Measurements from ENCODE around the gene TRAPPC14.

The TRAPPC14 gene

GRCh38 chr7:100176096-100177044 is 17.8 kb upstream of the TRAPPC14 start:
- no peak for DNase-seq (ENCODE audit: low read depth)
- H3K4me3 ChIP-seq (ENCODE audit: low read depth, low read length): peak overlapping the region; percentile 81
- no peak for TF ChIP-seq CTCF (IDR thresholded peaks at IDR 0.05; ENCODE audit: low read depth, low read length, missing control alignments)

GRCh38 chr7:100175296-100175935 is 16.9 kb upstream of the TRAPPC14 start:
- H3K4me3 ChIP-seq (ENCODE audit: low read depth, low read length): no peak overlapping the region
- no peak for DNase-seq (ENCODE audit: low read depth)
- TF ChIP-seq CTCF (IDR thresholded peaks at IDR 0.05; ENCODE audit: low read depth, low read length, missing control alignments): no peak

- DNase-seq (ENCODE audit: low read depth): no peak
- no peak for TF ChIP-seq CTCF (IDR thresholded peaks at IDR 0.05; ENCODE audit: low read depth, low read length, missing control alignments)
- H3K4me3 ChIP-seq (ENCODE audit: low read depth, low read length): no peak overlapping the region
Measured at GRCh38 chr7:100174582-100174981, 16.1 kb upstream of the TRAPPC14 start.

GRCh38 chr7:100173806-100174495 is 15.4 kb upstream of the TRAPPC14 start:
- H3K4me3 ChIP-seq (ENCODE audit: low read depth, low read length): no peak overlapping the region
- DNase-seq (ENCODE audit: low read depth): no peak
- no peak for TF ChIP-seq CTCF (IDR thresholded peaks at IDR 0.05; ENCODE audit: low read depth, low read length, missing control alignments)

- DNase-seq (ENCODE audit: low read depth): no peak
- H3K4me3 ChIP-seq (ENCODE audit: low read depth, low read length): no peak overlapping the region; the same call in 1 of the 2 replicates
- TF ChIP-seq CTCF (IDR thresholded peaks at IDR 0.05; ENCODE audit: low read depth, low read length, missing control alignments): no peak
Measured at GRCh38 chr7:100171840-100172239, 13.3 kb upstream of the TRAPPC14 start.

GRCh38 chr7:100171087-100171681 is 12.7 kb upstream of the TRAPPC14 start:
- DNase-seq (ENCODE audit: low read depth): no peak
- peak overlapping the region; percentile 11; the same call in 1 of the 2 replicates for H3K4me3 ChIP-seq (ENCODE audit: low read depth, low read length)
- no peak for TF ChIP-seq CTCF (IDR thresholded peaks at IDR 0.05; ENCODE audit: low read depth, low read length, missing control alignments)
